HS-5 (cell line): Measurements from ENCODE around the gene METRNL.
"Not testable (repeated sequence)": the region's sequence is repeated elsewhere in the genome, so short reads cannot be mapped to it uniquely, and the experiment has no call there.

Source experiments
- DNase-seq: peaks from one replicate; pipeline ENCODE4 v3.0.0-alpha.2; 2012; ENCODE audit warnings: low read depth

The METRNL gene

GRCh38 chr17:83107656-83108048 lies 28.2 kb downstream of the METRNL start:
- no peak for DNase-seq

DNA sequence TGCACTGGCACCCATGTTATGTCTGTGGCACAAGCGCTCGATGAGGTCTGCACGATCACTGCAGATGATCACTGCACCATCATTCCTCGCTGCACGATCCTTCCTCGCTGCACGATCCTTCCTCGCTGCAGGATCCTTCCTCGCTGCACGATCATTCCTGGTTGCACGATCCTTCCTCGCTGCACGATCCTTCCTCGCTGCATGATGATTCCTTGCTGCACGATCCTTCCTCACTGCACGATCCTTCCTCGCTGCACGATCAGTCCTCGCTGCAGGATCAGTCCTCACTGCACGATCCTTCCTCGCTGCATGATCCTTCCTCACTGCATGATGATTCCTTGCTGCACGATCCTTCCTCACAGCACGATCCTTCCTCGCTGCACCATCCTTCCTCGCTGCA lies 29.3 kb downstream of the METRNL start:
- no peak for DNase-seq

DNA sequence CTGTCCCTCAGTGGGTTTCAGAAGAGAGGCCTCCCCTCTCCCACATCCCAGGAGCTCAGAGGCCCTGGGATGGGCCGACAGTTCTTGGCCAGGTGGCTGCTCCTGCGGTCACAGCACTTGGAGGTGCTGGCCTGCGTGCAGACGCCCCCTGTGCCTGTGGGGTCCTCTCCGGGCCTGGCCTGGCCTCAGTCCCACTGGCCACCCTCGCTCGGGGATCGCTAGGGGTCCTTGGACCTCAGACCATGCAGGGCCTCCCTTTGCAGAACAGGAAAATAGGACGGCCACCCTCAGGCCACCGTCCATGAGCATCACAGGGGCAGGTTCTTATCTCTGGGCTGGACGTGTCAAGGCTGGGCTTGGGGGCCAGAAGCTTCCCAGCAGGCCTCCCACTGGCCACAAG lies 30.0 kb downstream of the METRNL start:
- no peak for DNase-seq

GRCh38 chr17:83109793-83110645 lies 30.6 kb downstream of the METRNL start:
- peak; percentile 94 for DNase-seq

GRCh38 chr17:83110735-83111134 lies 31.3 kb downstream of the METRNL start:
- no peak for DNase-seq

DNA sequence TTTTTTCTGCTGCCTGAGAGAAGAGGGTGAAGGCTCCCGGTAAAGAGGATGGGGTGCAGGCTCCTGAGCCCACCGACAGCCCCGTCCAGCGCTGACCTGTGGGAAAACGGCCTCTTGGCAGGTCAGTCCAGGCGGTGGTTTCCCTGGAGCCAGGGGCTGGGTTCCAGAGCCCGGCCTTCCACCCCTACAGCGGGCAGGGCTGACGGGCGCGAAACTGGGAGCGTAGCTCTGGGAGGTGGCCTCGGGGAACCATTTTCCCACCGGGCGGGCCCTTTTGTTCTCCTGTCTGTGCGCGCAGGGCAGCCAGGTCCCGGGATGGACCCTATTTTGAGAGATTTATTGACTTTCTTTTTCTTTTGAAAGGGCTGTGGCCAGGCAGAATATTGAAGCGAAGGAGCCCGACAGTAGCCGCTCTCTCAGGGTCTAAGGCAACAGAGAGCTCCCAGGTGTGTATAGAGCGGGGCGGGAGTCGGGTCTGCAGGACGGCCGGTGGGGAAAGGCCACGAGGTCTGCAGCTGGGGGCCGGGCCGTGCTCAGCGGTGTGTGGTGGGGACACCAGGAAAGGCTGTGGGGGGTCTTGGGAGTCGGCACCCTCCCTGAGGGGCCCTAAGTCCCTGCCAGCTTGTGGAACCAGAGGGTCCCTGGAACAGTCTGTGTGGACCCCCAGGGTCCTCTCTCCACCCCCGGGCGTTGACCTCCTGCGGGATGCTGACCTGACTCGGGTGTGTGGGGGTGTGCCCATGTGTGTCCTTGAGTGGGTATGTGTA lies 32.3 kb downstream of the METRNL start:
- DNase-seq, result no peak

- no peak for DNase-seq
Observed at GRCh38 chr17:83113381-83113780, 34.0 kb downstream of the METRNL start.

GRCh38 chr17:83113792-83114191 lies 34.4 kb downstream of the METRNL start:
- no peak for DNase-seq

- no peak for DNase-seq
Observed at GRCh38 chr17:83114706-83115105, 35.3 kb downstream of the METRNL start.

DNA sequence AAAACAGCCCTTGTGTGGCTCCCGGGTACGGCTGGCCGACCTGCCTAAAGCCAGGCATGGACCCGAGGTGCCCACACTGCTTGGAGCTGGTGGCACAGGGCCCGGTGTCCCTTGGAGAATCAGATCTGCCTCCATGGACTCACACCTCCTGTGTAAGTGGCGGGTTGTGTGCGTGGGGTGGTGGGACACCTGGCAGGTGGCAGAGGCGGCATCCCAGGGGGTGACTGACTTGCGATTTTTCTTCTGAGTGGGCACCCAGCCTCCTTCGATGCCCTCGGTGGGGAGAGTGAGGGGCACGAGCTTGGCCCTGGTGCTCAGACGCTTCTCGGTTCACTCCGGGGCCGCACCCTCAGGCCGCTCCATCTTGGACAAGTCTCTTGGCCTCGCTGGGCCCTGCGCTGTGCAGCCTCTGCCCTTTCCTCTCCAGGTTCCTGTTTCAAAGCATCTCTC lies 35.8 kb downstream of the METRNL start:
- no peak for DNase-seq

- no peak for DNase-seq
Observed at GRCh38 chr17:83115832-83116231, 36.4 kb downstream of the METRNL start.

- DNase-seq, result no peak
Observed at GRCh38 chr17:83116311-83116771, 36.9 kb downstream of the METRNL start.

DNA sequence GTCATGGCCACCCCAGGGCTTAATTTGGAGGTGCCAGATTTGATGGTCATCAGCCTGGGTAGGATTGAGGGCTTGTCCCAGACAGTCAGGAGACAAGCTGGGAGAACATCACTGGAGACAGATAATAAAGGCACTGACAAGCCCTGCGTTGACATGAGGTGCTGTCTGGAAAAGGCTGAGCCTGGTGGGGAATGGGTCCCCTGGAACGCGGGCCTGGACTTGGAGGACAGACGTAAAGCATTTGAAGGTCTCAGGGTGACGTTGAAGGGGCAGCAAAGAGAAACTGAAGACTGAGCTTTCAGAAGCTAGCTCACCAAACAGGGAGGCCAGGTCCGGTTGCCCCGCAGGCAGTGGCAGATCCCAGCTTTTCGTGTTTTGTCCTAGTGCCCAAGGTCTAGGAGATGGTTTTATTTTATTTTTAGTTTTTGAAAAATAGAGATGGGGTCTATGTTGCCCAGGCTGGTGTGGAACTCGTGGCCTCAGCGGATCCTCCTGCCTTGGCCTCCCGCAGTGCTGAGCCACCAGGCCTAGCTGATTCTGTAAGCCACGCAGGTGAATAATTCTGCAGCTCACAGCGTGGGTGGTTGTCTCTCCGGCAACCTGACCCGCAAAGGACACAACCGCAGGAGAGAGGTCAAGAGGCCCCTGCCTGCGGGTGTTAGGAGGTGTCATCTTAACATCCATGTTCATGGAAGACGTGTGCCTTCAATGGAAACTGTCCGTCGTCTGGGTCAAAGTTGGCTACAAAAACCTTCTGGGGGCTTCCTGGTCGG lies 37.6 kb downstream of the METRNL start:
- no peak for DNase-seq

GRCh38 chr17:83117583-83117982 lies 38.2 kb downstream of the METRNL start:
- DNase-seq, result no peak

GRCh38 chr17:83118071-83118841 lies 38.8 kb downstream of the METRNL start:
- DNase-seq, result no peak

DNA sequence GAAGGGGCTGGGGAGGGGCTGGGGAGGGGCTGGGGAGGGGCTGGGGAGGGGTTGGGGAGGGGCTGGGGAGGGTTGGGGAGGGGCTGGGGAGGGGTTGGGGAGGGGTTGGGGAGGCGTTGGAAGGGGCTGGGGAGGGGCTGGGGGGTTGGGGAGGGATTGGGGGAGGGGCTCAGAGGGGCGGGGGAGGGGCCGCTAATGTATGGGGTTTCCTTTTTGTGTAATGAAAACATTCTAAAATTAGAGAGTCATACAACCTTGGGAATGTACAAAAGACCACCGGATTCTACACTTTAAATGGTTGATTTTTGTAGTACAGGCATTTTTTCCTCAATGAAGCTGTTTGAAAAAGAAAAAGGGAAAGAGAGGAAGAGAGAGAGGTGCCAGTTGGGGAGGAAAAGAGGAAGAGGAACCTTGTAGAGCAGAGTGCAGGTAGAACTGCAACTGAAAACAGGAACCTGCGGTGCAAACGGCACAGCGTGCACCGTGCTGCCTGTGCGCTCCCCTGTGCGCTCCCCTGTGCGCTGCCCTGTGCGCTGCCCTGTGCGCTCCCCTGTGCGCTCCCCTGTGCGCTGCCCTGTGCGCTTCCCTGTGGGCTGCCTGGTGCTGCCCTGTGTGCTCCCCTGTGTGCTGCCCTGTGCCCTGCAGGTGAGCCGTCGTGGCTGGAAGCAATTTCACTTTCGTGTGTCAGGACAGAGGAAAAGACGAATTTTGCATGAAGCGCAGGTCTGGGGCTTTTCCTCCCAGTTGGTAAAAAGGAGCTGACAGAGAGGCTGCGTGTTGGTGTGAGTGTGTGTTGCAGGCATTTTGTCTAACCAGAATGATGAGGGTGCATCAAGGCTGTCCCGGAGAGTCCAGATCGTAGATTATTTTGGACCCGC lies 40.8 kb downstream of the METRNL start:
- DNase-seq, result no peak

DNA sequence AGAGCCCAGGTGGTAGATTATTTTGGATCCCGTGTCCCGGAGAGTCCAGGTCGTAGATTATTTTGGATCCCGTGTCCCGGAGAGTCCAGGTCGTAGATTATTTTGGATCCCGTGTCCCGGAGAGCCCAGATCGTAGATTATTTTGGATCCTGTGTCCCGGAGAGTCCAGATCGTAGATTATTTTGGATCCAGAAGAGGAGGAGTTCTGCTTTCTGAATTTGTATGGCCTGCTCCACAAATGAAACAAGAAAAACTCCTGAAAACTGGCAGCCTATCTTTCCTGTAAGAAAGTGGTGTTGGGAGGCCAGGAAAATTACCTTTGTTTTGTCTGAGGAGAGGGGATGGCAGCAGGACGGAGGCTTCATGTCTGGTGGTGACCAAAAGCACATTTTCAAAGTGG lies 42.1 kb downstream of the METRNL start:
- DNase-seq, result not testable (repeated sequence)

DNA sequence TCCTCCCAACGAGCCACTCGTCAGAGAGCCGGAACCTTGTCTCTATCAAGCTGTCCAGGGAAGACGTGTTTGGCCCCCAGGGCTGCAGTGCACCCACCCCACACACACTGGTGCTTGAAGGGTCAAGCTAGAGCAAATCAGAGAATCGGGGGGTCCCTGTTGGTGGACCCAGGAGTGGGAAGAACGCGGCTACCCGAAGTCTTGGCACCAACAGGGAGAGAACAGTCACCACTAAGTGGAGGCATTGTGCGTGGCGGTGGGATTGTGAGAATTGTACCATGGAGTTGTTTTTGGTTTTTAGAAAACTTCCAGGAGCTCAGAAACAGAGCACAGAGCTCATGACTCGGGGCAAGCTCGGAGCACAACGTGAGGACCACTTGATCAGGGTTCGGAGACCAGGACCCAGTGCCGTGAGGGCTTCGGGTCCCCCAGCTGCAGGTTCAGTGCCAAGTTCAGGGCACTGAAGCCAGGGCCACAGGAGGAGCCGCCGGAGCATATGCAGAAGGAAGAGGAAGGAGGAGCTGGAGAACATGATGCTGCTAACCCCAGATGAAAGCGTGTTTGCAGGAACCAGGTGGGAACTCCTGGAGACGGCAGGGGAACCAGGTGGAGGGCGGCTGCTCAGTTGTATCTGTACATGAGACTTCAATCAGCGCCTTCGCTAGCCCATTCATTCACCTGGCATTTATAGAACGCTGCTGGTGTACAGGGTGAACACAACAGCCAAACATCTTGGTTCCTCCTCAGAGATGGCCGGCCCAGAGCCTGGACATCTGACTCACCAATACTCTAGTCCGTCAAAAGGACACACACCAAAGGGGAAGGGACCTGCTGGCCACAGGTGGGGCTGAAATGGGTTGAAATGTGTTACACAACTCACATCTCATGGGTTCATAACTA lies 42.8 kb downstream of the METRNL start:
- DNase-seq, result no peak

- no peak for DNase-seq
Observed at GRCh38 chr17:83122834-83123233, 43.4 kb downstream of the METRNL start.
